ENCODE results near the gene SH3BP5.
A peak's percentile ranks its signal among the peaks of the same experiment; 100 is the strongest.

SH3BP5 gene

DNA sequence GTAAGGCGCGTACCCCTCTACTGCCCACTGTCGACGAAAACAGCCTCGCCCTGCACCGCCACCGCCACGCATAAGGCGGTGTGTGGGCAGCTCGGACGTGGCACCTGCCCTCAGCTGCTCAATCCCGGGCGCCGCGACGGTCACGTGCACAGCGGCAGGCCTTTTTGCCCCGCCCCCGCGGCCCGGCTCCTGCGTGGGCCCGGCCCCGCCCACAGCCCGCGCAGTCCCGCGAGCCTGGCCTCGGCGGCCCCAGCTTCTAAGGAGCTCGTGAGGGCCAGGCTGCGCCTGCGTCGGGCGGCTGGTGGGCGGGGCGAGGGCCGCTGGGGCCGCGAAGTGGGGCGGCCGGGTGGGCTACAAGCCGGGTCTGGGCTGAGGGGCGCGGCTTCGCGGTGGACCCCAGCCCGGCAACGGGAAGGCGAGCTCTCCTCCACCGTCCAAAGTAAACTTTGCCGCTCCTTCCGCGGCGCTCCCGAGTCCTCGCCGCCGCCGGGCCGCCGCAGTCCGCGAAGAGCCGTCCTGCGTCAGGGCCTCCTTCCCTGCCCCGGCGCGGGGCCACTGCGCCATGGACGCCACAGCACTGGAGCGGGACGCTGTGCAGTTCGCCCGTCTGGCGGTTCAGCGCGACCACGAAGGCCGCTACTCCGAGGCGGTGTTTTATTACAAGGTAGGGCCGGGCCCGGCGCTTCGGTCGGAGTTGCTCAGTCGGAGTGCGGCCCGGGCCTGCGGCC lies 126.3 kb downstream of the SH3BP5 start, which contains the start of gene CAPN7:
CAPN7 (plus strand) TSS at position 313 of the 728 bp plus-strand sequence; CDS start at position 563, 250 bp downstream.
- DNase-seq (ENCODE audit: low read depth in 2 of 2), result peak; percentile 86 to 88

DNA sequence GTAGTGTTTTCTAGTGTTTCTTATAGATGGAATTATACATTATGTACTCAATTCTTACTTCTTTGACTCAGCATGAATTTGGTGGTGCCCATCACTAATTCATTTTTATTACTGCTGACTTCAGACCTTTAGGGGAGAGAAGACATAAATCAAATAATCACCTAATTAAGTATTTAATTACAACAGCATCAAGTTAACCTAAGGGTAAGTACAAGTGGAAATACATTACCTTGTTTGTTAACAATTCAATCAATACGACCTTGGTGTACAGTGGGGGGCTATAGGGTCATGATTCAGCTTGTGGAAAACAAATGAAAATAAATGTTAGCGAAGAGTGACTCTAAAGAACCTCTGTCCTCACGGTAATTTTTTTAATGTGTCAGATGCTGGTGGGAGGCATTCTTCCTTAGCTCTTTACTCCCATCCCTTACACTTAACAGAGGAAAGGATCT lies 126.9 kb downstream of the SH3BP5 start:
- DNase-seq (ENCODE audit: low read depth in 2 of 2), result no peak
